Measurements from ENCODE around the gene PIEZO2.
A peak's percentile ranks its signal among the peaks of the same experiment; 100 is the strongest.

Gene PIEZO2

GRCh38 chr18:11165952-11166351 lies 16.6 kb upstream of the PIEZO2 start:
- ATAC-seq, result no peak
- TF ChIP-seq TSHZ2 (CRISPR knock-in tag; IDR thresholded peaks at IDR 0.05) (no peak), SNAI2 (CRISPR knock-in tag; IDR thresholded peaks at IDR 0.05) (no peak), ZNF565 (CRISPR knock-in tag; conservative IDR thresholded peaks at IDR 0.05; ENCODE audit: low read depth) (no peak), BACH2 (CRISPR knock-in tag; IDR thresholded peaks at IDR 0.05; ENCODE audit: borderline replicate concordance) (no peak), ZC3H10 (CRISPR knock-in tag; IDR thresholded peaks at IDR 0.05) (no peak), ZNF8 (CRISPR knock-in tag; IDR thresholded peaks at IDR 0.05) (no peak), PPARA (CRISPR knock-in tag; IDR thresholded peaks at IDR 0.05; ENCODE audit: borderline replicate concordance) (no peak), ARNTL (CRISPR knock-in tag; IDR thresholded peaks at IDR 0.05; ENCODE audit: borderline replicate concordance, low read depth) (no peak)
- TF ChIP-seq, protein P1, sequence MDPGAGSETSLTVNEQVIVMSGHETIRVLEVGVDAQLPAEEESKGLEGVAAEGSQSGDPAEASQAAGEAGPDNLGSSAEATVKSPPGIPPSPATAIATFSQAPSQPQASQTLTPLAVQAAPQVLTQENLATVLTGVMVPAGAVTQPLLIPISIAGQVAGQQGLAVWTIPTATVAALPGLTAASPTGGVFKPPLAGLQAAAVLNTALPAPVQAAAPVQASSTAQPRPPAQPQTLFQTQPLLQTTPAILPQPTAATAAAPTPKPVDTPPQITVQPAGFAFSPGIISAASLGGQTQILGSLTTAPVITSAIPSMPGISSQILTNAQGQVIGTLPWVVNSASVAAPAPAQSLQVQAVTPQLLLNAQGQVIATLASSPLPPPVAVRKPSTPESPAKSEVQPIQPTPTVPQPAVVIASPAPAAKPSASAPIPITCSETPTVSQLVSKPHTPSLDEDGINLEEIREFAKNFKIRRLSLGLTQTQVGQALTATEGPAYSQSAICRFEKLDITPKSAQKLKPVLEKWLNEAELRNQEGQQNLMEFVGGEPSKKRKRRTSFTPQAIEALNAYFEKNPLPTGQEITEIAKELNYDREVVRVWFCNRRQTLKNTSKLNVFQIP (CRISPR knock-in tag; IDR thresholded peaks at IDR 0.05; ENCODE audit: borderline replicate concordance, low read depth), result no peak

GRCh38 chr18:11165138-11165537 lies 15.8 kb upstream of the PIEZO2 start:
- TF ChIP-seq TCF4 (CRISPR knock-in tag; IDR thresholded peaks at IDR 0.05; ENCODE audit: borderline replicate concordance), result no peak
- TF ChIP-seq TSHZ2 (CRISPR knock-in tag; IDR thresholded peaks at IDR 0.05), result no peak
- no peak for TF ChIP-seq ZNF565 (CRISPR knock-in tag; conservative IDR thresholded peaks at IDR 0.05; ENCODE audit: low read depth)
- no peak for TF ChIP-seq BACH2 (CRISPR knock-in tag; IDR thresholded peaks at IDR 0.05; ENCODE audit: borderline replicate concordance)
- TF ChIP-seq, protein P2, sequence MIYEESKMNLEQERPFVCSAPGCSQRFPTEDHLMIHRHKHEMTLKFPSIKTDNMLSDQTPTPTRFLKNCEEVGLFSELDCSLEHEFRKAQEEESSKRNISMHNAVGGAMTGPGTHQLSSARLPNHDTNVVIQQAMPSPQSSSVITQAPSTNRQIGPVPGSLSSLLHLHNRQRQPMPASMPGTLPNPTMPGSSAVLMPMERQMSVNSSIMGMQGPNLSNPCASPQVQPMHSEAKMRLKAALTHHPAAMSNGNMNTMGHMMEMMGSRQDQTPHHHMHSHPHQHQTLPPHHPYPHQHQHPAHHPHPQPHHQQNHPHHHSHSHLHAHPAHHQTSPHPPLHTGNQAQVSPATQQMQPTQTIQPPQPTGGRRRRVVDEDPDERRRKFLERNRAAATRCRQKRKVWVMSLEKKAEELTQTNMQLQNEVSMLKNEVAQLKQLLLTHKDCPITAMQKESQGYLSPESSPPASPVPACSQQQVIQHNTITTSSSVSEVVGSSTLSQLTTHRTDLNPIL (CRISPR knock-in tag; IDR thresholded peaks at IDR 0.05; ENCODE audit: low read depth), result no peak
- no peak for TF ChIP-seq CSRNP3 (CRISPR knock-in tag; IDR thresholded peaks at IDR 0.05)
- no peak for TF ChIP-seq ARNTL (CRISPR knock-in tag; IDR thresholded peaks at IDR 0.05; ENCODE audit: borderline replicate concordance, low read depth)
- no peak for TF ChIP-seq TOX (CRISPR knock-in tag; IDR thresholded peaks at IDR 0.05; ENCODE audit: borderline replicate concordance)
- no peak for TF ChIP-seq ZFP30 (CRISPR knock-in tag; IDR thresholded peaks at IDR 0.05)
- no peak for TF ChIP-seq ESRRG (CRISPR knock-in tag; IDR thresholded peaks at IDR 0.05)
- TF ChIP-seq PATZ1 (CRISPR knock-in tag; IDR thresholded peaks at IDR 0.05; ENCODE audit: borderline replicate concordance), result no peak
- no peak for TF ChIP-seq ZNF8 (CRISPR knock-in tag; IDR thresholded peaks at IDR 0.05)
- ATAC-seq, result no peak

DNA sequence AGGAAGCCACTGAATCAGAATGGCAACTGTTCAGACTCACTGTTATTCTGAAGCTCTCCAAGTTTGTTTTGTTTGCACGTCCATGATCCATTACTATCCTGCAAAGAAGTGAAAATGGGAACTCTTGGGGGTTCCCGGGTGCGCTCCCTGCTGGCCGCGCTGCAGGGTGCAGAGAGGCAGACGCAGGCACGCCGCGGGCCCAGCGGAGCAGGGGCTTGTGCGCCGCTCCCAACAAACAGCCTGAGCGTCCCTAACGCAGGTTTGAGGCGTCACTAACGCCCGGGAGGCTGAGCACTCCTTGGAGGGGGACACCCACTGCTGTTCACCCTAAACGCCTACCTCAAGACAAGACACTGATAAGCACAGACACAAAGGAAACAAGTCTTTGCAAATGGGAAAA lies 14.3 kb upstream of the PIEZO2 start:
- TF ChIP-seq RARB (CRISPR knock-in tag; IDR thresholded peaks at IDR 0.05) (no peak), BACH2 (CRISPR knock-in tag; IDR thresholded peaks at IDR 0.05; ENCODE audit: borderline replicate concordance) (no peak), ISL1 (CRISPR knock-in tag; IDR thresholded peaks at IDR 0.05) (no peak), GLIS3 (CRISPR knock-in tag; IDR thresholded peaks at IDR 0.05) (no peak)
- ATAC-seq, result peak; percentile 96

Measured in SK-N-SH treated with all-trans-retinoic acid at 6 μM for 48 hours (cell line).